Measurements from ENCODE around the gene AGPAT2. TPM values are rescaled to one million over a fixed set of nuclear protein-coding genes. Genes with fewer than 3 reads are reported as not detected.

AGPAT2 gene
- total RNA-seq: 53.8 TPM
- long read RNA-seq, transcript AGPAT2-201 (5 exons, 1,391 nt): minor isoform, 5 of 228 reads
- long read RNA-seq, transcript AGPAT2-202 (6 exons, 1,512 nt): major isoform, 195 of 228 reads
- long read RNA-seq, partial matches to known transcripts: 9 of 228 reads
- long read RNA-seq, other reads (novel, unspliced or antisense): 18 of 228 reads

DNA sequence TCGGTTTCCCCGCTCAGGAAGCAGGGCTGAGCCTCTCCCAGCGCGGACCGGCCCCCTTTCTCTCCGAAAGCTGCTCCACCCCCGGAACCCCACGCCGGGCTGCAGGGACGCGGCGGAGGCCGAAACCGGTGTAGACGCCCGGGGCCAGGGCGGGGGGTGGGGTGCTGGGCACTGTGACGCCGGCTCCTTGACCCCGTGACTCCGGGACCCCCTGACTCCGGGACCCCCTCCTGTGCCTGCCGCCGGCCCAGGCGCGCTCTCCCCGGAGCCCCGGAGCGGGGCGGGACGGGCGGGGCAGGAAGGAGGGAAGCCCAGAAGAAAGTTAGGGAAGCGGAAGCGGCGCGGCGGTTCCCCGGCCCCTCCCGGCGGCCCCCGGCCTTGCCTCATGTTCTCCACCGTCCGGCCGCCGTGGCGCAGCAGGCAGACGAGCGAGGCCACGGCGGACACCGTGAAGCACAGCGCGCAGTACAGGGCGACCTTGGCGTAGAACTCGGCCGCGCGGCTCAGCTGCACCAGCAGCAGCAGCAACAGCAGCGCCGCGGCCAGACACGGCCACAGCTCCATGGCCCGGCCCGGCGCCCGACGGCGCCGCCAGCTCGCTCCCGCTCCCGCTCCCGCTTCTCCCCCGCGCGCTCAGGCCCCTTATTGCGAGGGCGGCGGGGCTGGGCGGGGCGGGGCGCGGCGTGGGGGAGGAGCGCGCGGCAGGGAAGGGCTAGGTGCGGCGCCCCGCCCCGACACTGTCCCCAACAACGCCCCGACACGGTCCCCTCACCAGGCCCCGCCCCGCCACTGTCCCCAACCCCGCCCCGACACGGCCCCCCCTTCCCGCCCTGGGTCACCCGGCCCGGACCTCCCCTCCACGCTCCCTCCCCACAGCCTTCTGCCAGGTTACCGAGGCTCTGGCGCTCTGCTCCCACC is at the start of gene AGPAT2:
Gene AGPAT2, minus strand, starts transcription at position 664 of the 918 bp plus-strand sequence. Its CDS starts 100 bp downstream, at position 564.
- intact Hi-C loops (cut with micrococcal nuclease): no loop called here
- ATAC-seq (peak; percentile 75), DNase-seq (peak; percentile 91)

DNA sequence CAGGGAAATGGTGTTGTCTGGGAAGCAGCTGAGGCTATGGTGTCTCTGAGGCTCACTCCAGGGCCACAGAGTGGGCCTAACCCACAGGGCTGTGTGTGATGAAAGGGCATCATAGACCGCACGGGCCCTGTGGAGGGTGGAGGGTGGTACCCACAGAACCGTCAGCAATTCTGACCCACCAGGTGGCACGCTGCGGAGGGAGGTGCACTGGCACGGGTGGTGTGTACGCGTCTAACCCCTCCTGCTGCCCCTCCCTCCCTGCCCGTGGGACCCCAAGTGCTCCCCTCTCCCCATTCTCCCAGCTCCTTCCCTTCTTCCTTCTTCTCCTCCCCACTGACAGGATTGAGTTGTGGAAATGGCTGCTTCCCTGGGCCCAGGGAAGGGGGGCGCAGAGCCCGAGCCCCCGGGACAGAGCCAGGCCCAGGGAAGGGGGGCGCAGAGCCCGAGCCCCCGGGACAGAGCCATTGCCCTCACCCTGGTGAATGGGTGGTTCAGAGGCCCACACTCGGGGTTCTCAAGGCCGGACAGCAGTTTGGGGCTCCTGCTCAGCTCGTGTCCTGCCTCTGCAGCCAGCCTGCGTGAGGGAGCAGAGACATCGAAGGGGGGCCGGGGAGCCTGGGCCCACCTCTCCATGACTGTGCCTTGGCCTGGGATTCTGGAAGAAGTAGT is 48.7 kb upstream of the AGPAT2 start:
- DNase-seq (no peak), ATAC-seq (no peak)
- intact Hi-C loops (cut with micrococcal nuclease): no loop called here

DNA sequence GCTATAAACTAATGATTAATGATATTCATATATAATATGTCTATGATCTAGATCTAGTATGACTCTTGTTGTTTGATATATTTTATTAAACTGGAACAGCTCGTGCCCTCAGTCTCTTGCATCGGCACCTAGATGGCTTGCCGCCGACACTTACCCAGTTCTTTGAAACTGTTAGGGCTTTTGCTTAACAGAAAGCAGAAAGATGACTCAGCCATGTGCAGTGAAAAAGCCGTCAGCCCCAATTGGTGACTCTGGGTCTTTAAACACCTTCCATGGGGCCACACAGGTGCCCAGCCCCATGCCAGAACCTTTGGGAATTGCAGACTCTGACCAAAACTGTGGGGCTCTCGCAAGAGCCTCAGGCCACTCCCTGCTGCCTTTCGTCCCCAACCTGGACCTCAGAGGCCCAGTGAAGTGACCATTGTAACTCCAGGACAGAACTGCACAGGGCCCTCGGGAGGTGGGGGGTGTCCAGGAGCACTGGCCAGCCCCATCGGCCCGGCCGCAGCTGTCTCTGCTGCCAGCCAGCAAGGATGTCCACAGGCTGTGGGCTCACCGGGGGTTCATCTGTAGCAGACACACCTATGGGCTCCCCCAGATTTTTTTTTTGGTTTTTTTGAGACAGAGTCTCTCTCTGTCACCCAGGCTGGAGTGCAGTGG is 47.7 kb upstream of the AGPAT2 start:
- DNase-seq (no peak), ATAC-seq (no peak)
- intact Hi-C loops (cut with micrococcal nuclease): no loop called here

DNA sequence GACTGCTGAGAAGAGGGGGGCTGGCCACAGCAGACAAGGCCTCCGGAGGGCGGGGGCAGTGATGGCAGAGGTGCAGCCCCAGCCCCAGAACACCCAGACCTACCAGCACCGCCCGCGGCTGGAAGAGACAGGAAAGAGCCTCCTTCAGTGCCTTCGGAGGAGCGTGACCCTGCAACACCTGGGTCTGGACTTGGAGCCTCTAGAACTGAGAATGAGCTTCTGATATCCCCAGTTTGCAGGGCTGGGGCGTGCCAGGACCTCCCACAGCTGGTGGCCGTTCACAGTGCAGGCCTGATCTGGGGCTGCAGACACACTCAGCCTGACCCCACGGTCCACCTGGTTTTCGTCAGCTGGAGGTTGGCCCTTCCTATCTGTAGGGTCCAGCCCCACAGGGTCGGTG is 46.4 kb upstream of the AGPAT2 start:
- no peak for DNase-seq
- ATAC-seq: no peak
- intact Hi-C loops (cut with micrococcal nuclease): no loop called here

DNA sequence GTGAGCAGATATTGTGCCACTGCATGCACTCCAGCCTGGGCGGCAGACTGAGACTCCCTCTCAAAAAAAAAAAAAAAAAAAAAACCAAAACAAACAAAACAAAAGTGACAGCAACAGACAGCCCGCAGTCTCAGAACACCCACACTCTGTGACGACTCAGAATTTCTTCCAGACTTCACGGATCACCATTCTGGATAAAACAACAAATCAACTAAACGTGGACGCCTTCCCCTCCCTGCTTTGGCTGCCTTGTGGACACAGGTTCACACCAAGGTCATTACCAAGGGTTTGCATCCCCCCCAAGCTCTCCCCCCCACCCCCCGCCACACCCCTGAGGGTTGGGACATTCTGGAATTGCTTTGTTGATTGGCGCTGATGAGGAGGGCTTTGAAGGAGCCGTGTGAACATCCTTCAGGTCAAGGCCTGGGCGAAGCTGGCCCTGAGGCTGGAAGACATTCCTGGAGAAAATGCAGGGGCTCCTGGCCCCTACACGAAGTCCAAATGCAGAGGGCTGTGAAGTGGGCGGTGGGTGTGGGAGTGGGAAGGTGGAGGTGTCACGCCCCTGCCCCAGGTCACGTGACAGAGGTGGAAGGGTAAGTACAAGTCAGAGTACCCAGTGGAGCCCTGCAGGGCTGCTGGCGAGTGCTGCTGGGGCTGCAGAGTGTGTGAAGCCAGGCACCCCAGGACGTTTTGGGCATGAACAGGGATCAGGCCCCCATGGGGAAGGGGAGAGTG is 45.4 kb upstream of the AGPAT2 start:
- no peak for ATAC-seq
- intact Hi-C loops (cut with micrococcal nuclease): no loop called here
- no peak for DNase-seq

DNA sequence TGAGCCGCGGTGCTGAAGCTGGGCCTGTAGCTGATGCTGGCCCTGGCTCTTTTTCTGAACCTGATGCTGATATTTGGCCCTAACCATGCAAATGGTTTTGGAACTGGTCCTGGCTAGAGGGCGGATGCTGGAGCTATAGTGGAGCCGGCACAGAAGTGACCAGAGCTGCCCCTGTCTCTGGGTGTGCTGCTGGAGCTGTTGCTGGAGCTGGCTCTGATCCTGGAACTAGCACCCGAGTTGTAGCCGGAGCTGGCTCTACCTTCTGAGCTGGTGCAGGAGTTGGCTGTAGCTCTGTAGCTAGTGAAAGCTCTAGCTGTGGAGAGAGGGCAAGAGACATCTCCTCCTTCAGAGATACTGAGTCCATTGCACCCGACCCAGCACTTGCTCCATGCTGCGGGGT is 42.7 kb upstream of the AGPAT2 start:
- DNase-seq: no peak
- ATAC-seq: no peak
- intact Hi-C loops (cut with micrococcal nuclease): no loop called here

DNA sequence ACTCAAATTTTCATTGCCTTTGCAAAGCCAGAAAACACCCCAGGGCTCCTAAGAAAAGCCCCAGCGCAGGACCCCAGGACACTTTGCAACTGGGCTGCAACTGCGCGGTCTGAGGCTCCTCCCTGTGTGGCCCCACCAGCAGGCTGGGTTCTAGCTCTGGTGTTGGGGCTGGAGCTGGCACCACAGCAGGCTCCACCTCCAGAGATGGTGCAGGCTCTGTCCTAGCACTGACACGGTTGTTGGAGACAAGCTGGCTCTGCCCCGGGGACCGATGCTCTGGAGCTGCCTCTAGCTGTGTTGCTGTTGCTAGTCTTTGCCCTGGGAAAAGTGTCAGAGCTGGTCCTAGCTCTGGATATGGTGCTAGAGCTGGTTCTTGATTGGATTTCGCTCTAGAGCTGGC is 41.9 kb upstream of the AGPAT2 start:
- peak; percentile 4 for ATAC-seq
- DNase-seq: no peak
- intact Hi-C loops (cut with micrococcal nuclease): no loop called here

DNA sequence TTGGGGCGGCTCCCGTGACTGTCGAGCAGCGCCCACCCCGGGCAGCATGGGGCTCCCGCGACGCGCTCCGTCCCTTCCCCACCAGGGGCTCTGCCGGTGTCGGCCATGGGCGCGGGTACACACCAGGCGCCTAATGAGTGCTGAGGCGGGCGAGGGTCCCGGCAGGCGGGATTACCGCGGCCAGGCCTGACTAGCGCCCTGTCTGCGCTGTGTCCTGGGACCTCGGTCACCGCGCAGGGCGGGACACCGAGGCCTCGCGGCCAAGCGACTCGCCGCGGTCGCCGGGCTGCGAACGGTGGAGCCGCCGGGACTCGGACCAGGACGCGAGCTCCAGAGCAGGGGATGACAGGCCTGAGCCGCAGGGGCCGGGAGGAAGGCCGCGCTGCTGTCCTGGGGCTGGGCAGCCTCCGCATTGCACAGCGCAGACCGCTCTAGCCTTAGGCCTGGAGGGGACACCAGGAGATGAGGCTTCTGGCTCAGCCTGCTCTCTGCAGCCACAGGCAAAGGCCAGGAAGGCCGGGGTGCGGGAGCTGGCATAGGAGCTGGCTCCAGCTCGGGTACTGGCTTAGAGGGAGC is 41.4 kb upstream of the AGPAT2 start:
- intact Hi-C loops (cut with micrococcal nuclease): no loop called here
- peak; percentile 60 for DNase-seq
- ATAC-seq: peak; percentile 48

DNA sequence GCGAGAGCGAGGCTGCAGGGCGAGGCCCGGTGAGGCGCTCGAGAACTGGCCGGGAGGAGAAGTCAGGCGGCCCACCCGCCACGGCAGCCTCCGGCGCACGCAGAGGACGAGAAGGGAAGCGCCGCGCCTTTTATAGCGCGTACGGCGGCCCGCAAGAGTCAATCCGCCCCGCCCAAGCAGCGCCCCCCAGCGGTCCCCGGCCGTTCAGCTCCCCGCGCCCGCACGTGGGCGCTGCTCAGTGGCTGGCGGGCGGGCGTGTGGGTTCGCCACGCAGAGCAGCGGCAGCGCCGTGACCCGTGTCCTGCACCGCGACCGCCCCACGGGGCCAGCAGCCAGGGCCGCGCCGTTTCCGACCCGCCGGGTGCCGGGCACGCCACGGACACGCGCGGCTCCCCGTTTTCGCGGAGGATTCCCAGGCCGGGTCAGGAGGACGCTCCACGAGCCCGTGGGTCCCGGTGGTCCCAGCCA is 40.9 kb upstream of the AGPAT2 start:
- intact Hi-C loops (cut with micrococcal nuclease): no loop called here
- ATAC-seq (peak; percentile 84), DNase-seq (peak; percentile 96)

DNA sequence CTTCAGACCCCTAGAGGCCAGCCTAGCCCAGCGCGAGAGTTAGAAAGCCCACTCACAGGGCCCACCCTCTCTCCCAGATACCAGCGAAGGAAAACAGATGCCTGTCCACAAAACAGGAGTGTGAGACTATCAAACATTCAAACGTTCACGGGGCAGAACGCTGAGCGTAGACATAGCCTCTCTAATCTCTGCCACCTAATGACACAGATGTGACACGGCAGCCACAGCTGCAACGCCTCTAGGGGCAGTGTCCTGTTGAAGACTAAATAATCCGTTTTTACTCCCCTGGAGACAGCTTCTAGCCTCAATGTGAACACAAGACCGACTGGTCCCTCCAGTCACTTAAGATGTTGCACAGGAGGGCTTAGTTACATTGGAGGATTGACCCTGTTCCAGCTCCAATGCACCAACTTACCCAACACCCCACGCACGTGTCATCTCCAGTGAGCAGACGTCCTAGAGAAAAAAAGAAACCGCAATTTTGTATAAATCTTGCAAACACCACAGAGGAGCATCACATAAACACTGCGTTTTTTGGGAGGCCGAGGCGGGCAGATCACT is 39.5 kb upstream of the AGPAT2 start:
- DNase-seq: no peak
- intact Hi-C loops (cut with micrococcal nuclease): no loop called here
- no peak for ATAC-seq

DNA sequence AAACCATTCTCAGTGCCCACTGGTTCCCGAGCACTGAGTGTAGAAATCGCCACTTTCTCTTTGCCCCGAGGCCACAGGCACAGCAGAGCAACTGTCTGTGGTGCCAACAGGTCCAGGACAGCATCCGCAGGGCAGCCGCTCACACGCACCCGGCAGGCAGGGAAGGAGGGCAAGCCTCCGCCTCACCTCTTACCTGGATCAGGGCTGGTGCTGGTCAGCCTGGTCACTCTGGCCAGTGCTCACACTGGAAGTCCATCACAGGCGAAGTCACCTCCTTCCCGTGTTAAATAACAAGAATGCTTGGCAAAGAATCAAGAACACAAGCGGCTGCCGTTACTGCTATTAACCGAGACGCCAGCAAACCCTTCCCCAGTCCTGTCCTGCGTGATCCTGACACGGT is 38.9 kb upstream of the AGPAT2 start:
- intact Hi-C loops (cut with micrococcal nuclease): no loop called here
- ATAC-seq: no peak
- no peak for DNase-seq

DNA sequence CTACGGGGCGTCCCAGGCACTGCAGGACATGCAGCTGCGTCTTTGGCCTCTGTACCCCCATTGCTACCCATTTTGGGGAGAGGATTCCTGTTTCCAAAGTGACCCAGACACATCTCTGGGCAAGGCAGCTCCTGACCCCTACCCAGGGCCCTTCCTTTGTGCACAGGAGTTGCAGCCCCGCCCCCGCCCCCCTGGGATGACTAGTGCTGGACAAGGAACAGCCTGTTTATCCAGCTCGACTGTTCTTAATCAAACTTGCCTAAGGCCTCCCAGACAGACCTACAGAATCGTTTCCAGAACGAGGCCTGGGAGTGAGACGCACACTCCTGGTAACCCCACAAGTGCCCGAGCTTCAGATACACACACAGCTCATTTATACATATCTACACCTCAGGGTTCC is 38.4 kb upstream of the AGPAT2 start:
- intact Hi-C loops (cut with micrococcal nuclease): no loop called here
- DNase-seq (no peak), ATAC-seq (no peak)

DNA sequence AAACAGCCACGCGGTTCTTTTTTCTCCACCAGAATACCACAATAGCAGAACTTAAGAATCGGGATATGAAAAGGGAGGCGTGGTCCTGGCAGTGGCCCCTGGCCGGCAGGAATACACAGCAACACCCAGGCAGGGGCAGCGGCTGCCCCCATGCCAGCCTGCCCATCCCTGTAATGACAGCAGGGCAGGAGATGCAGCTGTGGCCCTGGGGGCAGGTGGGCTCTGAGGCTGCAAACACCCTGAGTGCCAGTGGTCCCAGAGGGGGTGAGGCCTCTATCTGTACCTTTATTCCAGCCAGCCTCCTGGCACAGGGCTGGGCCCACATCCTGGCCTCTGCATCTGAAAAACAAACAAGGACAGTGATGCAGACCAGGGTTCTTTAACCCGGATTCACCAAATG is 37.5 kb upstream of the AGPAT2 start:
- DNase-seq (no peak), ATAC-seq (no peak)
- intact Hi-C loops (cut with micrococcal nuclease): no loop called here

DNA sequence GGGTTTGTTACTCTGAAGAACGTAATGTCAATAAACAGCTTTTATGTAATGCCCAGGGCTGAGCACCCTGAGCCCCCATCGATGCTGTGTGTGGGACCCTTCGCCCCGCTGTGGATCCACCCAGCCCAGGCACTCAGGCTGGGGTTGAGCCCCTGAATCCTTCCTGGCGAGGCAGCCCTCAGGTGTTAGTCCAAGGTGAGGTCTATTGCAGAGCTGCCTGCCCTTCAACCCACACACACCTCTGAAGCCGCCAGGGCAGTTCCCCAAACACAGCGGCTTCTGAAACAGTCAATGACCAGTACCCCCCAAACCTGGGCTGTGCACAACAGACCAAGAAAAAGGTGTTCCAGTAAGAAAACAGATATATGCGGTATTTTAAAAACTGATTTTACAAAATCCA is 36.7 kb upstream of the AGPAT2 start:
- intact Hi-C loops (cut with micrococcal nuclease): no loop called here
- DNase-seq: no peak
- no peak for ATAC-seq

DNA sequence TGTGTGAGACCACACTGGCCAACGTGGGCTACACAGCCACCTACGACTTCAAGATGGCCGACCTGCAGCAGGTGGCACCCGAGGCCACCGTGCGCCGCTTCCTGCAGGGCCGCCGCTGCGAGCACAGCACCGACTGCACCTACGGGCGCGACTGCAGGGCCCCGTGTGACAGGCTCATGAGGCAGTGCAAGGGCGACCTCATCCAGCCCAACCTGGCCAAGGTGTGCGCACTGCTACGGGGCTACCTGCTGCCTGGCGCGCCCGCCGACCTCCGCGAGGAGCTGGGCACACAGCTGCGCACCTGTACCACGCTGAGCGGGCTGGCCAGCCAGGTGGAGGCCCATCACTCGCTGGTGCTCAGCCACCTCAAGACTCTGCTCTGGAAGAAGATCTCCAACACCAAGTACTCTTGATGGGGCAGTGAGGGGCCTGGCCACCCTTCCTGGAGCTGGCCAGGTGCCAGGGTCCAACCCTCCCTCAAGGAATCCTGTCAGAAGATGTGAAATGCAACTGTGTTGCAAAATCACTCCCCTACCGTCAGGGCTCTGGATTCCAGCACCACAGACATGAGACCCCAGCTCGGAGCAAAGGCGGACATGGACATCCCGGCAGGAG is 36.2 kb upstream of the AGPAT2 start:
- DNase-seq (no peak), ATAC-seq (no peak)
- intact Hi-C loops (cut with micrococcal nuclease): no loop called here

DNA sequence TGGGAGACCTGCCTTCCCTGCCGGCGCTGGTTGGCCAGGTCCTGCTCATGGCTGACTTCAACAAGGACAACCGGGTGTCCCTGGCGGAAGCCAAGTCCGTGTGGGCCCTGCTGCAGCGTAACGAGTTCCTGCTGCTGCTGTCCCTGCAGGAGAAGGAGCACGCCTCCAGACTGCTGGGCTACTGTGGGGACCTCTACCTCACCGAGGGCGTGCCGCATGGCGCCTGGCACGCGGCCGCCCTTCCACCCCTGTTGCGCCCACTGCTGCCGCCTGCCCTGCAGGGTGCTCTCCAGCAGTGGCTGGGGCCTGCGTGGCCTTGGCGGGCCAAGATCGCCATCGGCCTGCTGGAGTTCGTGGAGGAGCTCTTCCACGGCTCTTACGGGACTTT is 35.7 kb upstream of the AGPAT2 start:
- intact Hi-C loops (cut with micrococcal nuclease): no loop called here
- DNase-seq (no peak), ATAC-seq (no peak)

DNA sequence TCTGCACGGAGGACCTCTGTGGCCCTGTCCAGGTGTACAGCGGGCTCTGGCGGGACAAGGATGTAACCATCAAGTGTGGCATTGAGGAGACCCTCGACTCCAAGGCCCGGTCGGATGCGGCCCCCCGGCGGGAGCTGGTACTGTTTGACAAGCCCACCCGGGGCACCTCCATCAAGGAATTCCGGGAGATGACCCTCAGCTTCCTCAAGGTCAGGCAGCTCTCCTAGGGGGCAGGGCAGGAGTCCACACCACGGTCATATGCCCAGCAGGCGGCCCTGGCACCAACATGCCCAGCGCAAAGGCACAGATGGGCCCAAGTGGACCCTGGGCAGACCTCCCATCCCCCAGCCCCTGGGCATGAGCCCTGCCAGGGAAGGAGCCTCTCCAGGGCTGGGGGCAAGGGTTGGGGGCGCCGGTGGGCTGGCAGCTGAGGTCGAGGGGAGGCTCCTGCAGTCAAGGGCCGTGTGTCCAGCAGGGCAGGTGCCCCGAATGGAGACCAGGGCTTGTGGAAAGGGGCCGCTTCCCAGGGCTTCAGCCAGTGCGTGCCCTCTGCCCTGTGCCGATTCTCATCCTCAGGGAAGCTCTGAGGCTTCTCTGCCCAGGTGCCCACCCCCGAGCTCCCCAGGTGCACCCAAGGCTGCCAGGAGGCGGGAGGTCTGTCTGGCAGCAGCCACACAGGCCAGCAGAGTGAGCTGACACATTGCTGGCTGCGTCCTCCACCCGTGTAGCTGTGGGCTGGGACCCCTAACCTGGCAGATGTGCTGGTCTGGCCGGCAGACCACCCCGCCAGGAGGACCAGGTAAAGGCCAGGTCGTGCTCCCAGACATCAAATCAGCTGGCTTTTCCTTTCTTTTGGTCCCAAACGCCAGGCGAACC is 35.1 kb upstream of the AGPAT2 start:
- DNase-seq: no peak
- peak; percentile 4 for ATAC-seq
- intact Hi-C loops (cut with micrococcal nuclease): no loop called here

Data from left ventricle myocardium superior (tissue), 1 donor.